Muscle layer of duodenum (tissue), 2 donors: ENCODE data around the gene ENTPD2.

ENCODE experiments used
- H3K27ac ChIP-seq: one replicate; pipeline ENCODE4 v1.7.0; 2013; ENCODE audit warnings: mild to moderate bottlenecking, low read length
- H3K27me3 ChIP-seq: one replicate; pipeline ENCODE4 v1.7.0; 2013; ENCODE audit warnings: low read depth, mild to moderate bottlenecking, control low read depth, low read length
- H3K36me3 ChIP-seq, 2 donors: one replicate each; pipeline ENCODE4 v1.7.0; 2013; ENCODE audit warnings: low read length in 2 of 2, control low read depth in 1 of 2, mild to moderate bottlenecking in 1 of 2; ENCODE audit not compliant: insufficient read depth in 2 of 2, control insufficient read depth in 1 of 2
- H3K4me1 ChIP-seq, 2 donors: one replicate each; pipeline ENCODE4 v1.7.0; 2013; ENCODE audit warnings: low read length in 2 of 2, mild to moderate bottlenecking in 2 of 2, control low read depth in 1 of 2, moderate library complexity in 1 of 2; ENCODE audit not compliant: insufficient read depth in 2 of 2, control insufficient read depth in 1 of 2
- H3K4me3 ChIP-seq, 2 donors: one replicate each; pipeline ENCODE4 v1.7.0; 2013; ENCODE audit warnings: low read length in 2 of 2, low read depth in 1 of 2, mild to moderate bottlenecking in 1 of 2
- H3K9me3 ChIP-seq, 2 donors: one replicate each; pipeline ENCODE4 v1.7.0; 2013; ENCODE audit warnings: low read length in 2 of 2, control low read depth in 1 of 2, mild to moderate bottlenecking in 1 of 2; ENCODE audit not compliant: control insufficient read depth in 1 of 2
- donor health status: healthy.

ENTPD2 gene

DNA sequence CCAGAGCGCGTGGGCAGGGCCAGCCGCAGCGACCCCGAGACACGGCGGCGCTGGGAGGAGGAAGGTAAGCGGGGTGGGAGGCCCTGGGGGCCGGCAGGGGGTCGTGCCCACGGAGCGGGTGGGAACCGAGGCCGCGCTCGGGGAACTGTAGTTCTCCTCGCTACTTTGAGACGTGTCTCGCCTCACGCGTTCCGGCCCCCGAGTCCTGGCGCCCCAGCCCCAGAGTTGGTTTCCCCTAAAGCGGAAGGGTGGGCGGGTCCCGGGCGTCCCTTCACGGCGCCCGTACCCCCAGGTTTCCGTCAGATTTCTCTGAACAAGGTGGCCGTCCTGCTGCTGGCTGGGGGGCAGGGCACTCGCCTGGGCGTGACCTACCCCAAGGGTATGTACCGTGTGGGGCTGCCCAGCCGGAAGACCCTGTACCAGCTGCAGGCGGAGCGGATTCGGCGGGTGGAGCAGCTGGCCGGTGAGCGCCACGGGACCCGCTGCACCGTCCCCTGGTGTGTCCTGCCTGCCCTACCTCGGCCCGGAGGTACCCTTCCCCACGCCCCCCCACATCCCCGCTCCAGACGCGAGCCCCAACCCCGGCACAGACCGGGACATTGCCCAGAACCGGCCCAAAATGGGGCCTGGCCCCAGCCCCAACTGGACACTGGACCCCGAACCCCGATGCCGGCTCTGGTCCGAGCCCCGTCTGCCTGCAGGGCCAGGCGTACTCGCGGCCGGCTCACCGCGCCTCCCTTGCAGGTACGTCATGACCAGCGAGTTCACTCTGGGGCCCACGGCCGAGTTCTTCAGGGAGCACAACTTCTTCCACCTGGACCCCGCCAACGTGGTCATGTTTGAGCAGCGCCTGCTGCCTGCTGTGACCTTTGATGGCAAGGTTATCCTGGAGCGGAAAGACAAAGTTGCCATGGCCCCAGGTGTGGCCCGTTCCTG, 24.2 kb upstream of the ENTPD2 start:
- Histone ChIP-seq H3K4me3 (peak overlapping the region; percentile 26 to 71), H3K4me1 (peaks cover 0 to 21% of the 10 kb centered on the region in 2 donors), H3K9me3 (no peaks in the 10 kb centered on the region), H3K27me3 (no peaks in the 10 kb centered on the region), H3K27ac (no peak overlapping the region), H3K36me3 (peaks cover 7 to 13% of the 10 kb centered on the region in 2 donors)

DNA sequence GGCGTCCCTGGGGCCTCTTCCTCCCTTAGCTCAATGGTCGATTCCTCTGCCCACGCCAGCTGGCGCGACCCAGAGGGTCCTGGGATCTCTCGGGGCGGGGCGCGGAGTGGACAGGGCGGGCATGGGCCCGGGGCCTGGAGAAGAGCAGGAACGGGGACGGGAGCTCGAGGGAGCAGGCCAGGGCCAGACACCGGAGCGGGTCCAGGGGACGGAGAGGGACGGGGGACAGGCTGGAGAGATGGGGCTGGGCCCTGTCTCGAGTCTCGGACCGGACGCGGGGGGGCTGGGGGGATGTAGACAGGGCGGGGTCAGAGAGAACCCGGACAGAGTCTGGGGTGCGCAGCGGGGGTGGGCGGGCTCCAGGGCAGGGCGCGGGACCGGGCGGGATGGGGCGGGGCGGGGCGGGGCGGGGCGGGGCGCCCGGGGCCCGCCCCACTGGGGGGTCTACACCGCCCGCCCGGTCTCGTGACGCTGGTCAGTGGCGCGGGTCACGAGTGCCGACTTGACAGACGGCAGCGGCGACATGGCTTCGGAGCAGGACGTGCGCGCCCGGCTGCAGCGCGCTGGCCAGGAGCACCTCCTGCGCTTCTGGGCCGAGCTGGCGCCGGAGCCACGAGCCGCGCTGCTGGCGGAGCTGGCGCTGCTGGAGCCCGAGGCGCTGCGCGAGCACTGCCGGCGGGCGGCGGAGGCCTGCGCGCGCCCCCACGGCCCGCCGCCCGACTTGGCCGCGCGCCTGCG, 23.3 kb upstream of the ENTPD2 start, which contains the start of gene UAP1L1:
UAP1L1 (plus strand) TSS at position 508 of the 738 bp plus-strand sequence; CDS start at position 524, 16 bp downstream.
- Histone ChIP-seq H3K9me3 (no peaks in the 10 kb centered on the region), H3K36me3 (peaks cover 7 to 11% of the 10 kb centered on the region in 2 donors), H3K27me3 (no peaks in the 10 kb centered on the region), H3K4me3 (peak within 1 kb of the TSS; percentile 26 to 71), H3K4me1 (peaks cover 0 to 21% of the 10 kb centered on the region in 2 donors), H3K27ac (no peak within 1 kb of the TSS)

DNA sequence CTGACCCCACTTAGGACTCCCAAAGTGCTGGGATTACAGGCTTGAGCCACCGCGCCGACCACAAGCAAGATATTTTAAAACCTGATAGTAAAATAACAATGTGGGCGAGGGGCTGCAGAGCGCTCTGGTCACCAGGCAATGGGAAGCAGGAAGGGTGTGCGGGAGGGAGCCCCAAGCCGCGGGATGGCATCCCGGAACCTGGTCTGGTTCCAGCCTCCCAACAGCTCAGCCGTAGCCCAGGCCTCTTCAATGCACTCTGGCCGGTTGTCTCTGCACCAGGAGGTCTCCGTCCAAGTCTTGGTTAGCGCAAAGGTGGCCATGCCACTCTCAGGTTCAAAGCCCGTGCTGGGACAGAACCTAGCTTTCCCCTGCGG, 22.8 kb upstream of the ENTPD2 start:
- no peaks in the 10 kb centered on the region for H3K27me3 ChIP-seq
- H3K4me3 ChIP-seq: peak overlapping the region in 1 of 2 donors; percentile 71
- peaks cover 0 to 23% of the 10 kb centered on the region in 2 donors for H3K4me1 ChIP-seq
- H3K27ac ChIP-seq: no peak overlapping the region
- H3K9me3 ChIP-seq: no peaks in the 10 kb centered on the region
- H3K36me3 ChIP-seq: peaks cover 1 to 8% of the 10 kb centered on the region in 2 donors

DNA sequence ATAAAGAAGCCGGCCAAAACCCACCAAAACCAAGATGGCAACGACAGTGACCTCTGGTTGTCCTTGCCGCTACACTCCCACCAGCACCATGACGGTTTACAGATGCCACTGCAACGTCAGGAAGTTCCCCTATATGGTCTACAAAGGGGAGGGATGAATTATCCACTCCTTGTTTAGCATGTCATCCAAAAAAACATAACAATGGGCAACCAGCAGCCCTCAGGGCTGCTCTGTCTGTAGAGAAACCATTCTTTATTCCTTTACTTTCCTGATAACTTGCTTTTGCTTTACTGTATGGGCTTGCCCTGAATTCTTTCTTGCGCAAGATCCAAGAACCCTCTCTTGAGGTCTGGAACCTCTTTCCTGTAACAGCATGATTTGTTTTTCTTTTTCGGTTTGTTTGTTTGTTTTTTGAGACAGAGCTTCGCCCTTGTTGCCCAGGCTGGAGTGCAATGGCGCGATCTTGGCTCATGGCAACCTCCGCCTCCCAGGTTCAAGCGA, 21.5 kb upstream of the ENTPD2 start:
- Histone ChIP-seq H3K9me3 (no peaks in the 10 kb centered on the region), H3K4me3 (no peak overlapping the region), H3K36me3 (no peaks in the 10 kb centered on the region), H3K4me1 (peaks cover 4 to 34% of the 10 kb centered on the region in 2 donors), H3K27ac (no peak overlapping the region), H3K27me3 (no peaks in the 10 kb centered on the region)

DNA sequence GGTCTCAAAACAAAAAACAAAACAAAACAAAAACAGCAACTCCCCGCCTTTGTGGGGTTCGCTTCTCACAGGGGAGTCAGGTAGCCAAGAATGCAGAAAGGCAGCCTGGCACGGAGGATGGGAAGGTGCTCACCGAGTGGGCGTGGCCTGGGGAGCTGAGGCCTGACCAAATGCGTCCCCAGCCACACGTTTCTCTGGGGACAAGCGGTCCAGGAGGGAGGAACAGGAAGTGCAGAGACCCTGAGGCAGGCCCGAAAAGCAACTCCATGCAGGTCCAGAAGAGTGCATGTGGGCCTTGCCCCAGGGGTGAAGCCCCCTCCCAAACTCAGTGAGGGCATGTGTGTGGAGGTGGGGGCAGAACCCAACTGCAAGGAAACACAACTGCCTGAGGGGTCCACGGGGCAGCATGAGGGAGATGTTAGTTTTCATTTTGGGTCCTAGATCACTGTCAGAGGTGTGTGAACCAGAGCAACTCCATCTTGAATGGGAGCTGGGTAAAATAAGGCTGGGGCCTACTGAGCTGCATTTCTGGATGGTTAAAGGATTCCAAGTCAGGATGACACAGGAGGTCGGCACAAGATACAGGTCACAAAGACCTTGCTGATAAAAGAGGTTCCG, 20.9 kb upstream of the ENTPD2 start:
- Histone ChIP-seq H3K27me3 (no peaks in the 10 kb centered on the region), H3K4me1 (peaks cover 4 to 34% of the 10 kb centered on the region in 2 donors), H3K9me3 (no peaks in the 10 kb centered on the region), H3K4me3 (no peak overlapping the region), H3K27ac (no peak overlapping the region), H3K36me3 (no peaks in the 10 kb centered on the region)

DNA sequence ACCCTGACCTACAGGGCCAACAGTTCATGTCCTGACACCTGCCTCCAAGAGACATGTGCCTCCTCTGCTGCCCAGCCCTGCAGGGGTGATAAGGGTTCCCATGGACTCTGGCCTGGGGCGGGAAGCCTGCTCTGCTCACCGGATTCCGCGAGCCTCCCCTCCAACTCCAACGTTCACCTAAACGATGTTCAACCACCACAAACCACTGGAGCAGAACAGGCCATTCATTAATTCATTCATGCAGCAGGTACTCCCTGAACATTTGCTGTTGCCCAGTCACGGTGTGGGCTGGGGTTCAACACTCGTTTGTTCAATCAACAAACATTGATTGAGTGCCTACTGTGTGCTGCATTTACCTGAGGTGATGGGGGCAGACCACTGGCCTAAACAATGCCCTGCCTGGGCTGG, 20.1 kb upstream of the ENTPD2 start:
- Histone ChIP-seq H3K27me3 (no peaks in the 10 kb centered on the region), H3K4me3 (no peak overlapping the region), H3K9me3 (no peaks in the 10 kb centered on the region), H3K36me3 (no peaks in the 10 kb centered on the region), H3K4me1 (peaks cover 4 to 36% of the 10 kb centered on the region in 2 donors), H3K27ac (no peak overlapping the region)

DNA sequence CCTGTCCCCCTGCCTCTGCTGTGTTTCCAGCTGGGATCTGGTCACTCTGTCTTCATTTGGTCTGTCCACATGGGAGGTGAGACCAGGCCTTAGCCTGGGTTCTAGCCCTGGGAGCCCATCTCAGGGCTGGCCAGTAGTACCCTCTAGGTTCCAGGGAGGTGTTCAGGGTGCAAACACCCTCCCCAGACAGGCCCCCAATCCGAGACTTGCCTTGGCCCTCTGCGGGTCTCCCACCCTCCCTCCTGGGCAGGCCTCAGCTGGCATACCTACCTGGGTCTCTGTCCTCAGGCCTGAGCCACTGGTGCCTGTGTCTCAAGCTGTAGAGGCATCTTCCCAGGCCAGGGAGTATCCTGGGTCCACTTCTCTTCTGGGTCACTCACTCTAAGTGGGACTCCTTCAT, 17.4 kb upstream of the ENTPD2 start:
- H3K27ac ChIP-seq: no peak overlapping the region
- no peaks in the 10 kb centered on the region for H3K27me3 ChIP-seq
- H3K4me3 ChIP-seq: peak overlapping the region in 1 of 2 donors; percentile 36
- H3K36me3 ChIP-seq: no peaks in the 10 kb centered on the region
- peaks cover 4 to 17% of the 10 kb centered on the region in 2 donors for H3K4me1 ChIP-seq
- no peaks in the 10 kb centered on the region for H3K9me3 ChIP-seq

DNA sequence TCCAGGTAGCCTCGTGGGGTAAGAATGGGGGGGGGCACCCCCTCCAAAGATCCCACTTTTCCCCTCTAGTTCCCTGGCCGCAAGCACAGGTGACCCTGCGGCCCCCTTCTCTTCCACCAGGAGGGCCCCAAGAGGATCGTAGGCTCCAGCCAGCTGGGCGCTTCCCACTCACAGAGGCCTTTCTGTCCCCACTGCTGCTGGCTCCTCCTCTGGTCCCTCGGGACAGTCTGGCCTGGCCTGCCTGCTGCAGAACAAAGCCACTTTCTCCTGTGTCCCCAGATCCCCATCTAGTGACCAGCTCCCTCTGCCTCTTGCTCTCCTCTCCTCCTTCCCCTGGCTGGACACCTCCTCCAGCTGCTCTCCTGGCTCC, 17.0 kb upstream of the ENTPD2 start:
- peak overlapping the region; percentile 21 to 36 for H3K4me3 ChIP-seq
- no peak overlapping the region for H3K27ac ChIP-seq
- no peaks in the 10 kb centered on the region for H3K36me3 ChIP-seq
- H3K9me3 ChIP-seq: no peaks in the 10 kb centered on the region
- H3K4me1 ChIP-seq: peaks cover 4 to 17% of the 10 kb centered on the region in 2 donors
- H3K27me3 ChIP-seq: no peaks in the 10 kb centered on the region

DNA sequence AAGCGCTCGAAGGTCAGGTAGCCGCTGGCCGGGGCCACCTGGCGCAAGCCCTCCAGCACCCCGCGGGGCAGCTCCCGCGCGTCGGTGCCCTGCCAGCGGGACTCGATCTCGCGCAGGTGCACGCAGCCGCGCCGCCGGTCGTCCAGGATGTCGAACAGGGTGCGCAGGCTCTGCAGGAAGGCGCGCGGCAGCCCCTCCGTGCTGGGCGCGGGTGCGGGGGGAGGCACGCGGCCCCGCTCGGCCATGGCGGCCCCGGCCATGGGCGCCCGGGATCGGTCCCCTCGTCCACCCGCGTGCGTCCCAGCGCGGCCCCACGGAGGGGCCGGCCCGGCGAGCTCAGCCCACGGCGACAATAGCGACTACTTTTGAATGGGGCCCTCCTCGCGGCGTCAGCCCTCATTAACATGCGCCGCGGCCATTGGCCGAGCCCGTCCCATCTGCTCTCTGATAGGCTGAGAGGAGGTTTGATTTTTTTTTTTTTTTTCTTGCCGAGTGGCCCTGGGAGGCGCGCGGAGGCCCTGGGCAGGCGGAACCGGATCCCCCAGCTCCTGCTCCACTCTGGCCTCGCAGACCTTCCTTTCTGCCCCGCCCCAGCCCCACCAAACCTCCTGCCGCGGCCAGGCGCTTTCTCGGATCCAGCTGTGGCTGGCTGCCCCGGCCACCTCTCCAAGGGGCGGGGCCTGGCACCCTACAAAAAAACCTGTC, 16.5 kb upstream of the ENTPD2 start, which contains the start of gene SAPCD2:
SAPCD2 (minus strand) TSS at position 357 of the 705 bp plus-strand sequence; CDS start at position 260, 97 bp downstream.
- Histone ChIP-seq H3K9me3 (no peaks in the 10 kb centered on the region), H3K27ac (no peak within 1 kb of the TSS), H3K36me3 (no peaks in the 10 kb centered on the region), H3K4me3 (peak within 1 kb of the TSS; percentile 21 to 36), H3K27me3 (no peaks in the 10 kb centered on the region), H3K4me1 (peaks cover 4 to 17% of the 10 kb centered on the region in 2 donors)

DNA sequence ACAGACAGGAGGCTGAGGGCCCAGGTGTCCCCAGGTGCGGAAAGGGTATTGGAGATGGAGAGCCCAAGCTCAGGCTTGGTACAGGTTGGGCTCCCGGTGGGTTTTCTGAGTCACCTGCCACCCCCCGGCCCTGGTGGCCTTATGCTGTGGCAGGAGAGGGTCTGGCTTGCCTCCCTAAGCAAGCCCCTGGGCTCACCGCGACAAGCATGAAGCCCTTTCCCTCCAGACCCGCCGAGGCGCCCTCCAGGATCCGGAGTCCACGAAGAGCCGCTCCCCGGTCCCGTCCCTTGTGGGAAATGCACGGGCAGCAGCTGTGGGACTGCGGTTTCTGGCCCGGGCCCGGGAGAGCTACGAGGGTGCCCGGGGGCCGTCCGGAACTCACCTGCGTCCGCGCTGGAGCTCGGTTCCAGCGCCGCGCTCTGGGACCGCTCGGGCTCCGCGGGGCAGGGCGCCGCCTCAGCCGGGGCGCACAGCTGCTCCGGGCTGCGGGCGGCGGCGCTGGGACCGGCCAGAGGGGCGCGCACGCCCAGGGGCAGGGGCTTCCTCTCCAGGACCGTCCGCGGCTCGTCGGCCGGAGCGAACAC, 15.7 kb upstream of the ENTPD2 start:
- Histone ChIP-seq H3K27me3 (no peaks in the 10 kb centered on the region), H3K9me3 (no peaks in the 10 kb centered on the region), H3K4me3 (no peak overlapping the region), H3K36me3 (no peaks in the 10 kb centered on the region), H3K4me1 (peaks cover 4 to 17% of the 10 kb centered on the region in 2 donors), H3K27ac (no peak overlapping the region)
